Measurements from ENCODE around the gene LTO1. TPM values are rescaled to one million over a fixed set of nuclear protein-coding genes. Genes with fewer than 3 reads are reported as not detected.

The LTO1 gene
- total RNA-seq, 4 donors from 2014 or later, result 23.5 to 40.0 (median 26.9) TPM

DNA sequence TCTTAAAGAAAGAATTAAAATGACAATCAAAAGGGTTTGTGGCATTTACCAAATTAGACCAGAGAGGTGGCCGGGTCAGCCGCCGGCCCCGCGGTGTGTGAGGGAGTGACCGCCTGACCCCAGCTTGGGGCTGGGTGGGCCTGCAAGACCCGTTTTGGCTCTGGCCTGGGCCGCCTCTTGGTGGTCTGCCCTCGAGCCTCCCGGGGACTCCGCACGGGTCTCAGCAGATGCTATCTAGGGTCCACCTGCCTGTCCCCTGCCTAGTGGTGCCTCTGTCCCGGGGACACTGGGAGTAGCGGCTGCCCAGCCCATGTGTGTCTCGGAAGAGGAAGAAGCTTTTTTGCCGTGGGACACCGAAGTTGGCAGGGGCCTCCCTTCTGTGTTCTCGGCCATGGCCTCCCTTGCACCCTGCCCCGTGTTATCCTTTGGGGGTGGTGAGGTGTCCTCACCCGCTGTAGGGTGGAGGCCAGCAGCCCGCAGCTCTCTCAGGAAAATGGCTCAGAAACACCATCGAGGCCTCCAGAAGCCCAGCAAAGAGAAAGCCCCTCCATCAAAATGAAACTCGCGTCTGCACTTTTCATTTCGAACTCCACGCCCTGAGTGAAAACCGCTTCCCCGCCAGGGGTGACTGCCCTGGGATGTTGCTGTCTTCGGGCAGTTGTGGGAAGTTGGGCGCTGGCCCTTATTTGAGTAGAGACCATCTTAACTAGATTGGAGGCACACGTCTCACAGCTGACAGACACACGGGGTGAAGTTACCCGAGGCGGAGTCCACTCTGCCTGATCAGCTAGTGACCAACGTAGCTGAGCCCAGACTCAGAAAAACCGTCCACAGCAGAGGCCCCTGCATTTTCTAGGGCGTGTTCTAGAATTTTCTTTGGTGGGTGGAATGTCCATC lies 26.2 kb downstream of the LTO1 start:
- no peaks in the 10 kb centered on the region for H3K27me3 ChIP-seq
- DNase-seq, result no peak
- H3K27ac ChIP-seq, result no peak overlapping the region
- H3K4me3 ChIP-seq (replicated peaks in 1 of 3), result no peak overlapping the region
- WGBS, 2 donors, result 90 to 92% methylated on average over 26 to 28 of the region's 37 CpGs
- peaks cover 45 to 49% of the 10 kb centered on the region in 2 donors for H3K36me3 ChIP-seq
- no peak for TF ChIP-seq POLR2A (IDR thresholded peaks at IDR 0.05)
- TF ChIP-seq, protein P1, sequence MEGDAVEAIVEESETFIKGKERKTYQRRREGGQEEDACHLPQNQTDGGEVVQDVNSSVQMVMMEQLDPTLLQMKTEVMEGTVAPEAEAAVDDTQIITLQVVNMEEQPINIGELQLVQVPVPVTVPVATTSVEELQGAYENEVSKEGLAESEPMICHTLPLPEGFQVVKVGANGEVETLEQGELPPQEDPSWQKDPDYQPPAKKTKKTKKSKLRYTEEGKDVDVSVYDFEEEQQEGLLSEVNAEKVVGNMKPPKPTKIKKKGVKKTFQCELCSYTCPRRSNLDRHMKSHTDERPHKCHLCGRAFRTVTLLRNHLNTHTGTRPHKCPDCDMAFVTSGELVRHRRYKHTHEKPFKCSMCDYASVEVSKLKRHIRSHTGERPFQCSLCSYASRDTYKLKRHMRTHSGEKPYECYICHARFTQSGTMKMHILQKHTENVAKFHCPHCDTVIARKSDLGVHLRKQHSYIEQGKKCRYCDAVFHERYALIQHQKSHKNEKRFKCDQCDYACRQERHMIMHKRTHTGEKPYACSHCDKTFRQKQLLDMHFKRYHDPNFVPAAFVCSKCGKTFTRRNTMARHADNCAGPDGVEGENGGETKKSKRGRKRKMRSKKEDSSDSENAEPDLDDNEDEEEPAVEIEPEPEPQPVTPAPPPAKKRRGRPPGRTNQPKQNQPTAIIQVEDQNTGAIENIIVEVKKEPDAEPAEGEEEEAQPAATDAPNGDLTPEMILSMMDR (IDR thresholded peaks at IDR 0.05), result no peak
- intact Hi-C loops (cut with DNase I), result no loop called here
- peaks cover 11% of the 10 kb centered on the region in 2 donors for H3K4me1 ChIP-seq
- H3K9me3 ChIP-seq, result no peaks in the 10 kb centered on the region

DNA sequence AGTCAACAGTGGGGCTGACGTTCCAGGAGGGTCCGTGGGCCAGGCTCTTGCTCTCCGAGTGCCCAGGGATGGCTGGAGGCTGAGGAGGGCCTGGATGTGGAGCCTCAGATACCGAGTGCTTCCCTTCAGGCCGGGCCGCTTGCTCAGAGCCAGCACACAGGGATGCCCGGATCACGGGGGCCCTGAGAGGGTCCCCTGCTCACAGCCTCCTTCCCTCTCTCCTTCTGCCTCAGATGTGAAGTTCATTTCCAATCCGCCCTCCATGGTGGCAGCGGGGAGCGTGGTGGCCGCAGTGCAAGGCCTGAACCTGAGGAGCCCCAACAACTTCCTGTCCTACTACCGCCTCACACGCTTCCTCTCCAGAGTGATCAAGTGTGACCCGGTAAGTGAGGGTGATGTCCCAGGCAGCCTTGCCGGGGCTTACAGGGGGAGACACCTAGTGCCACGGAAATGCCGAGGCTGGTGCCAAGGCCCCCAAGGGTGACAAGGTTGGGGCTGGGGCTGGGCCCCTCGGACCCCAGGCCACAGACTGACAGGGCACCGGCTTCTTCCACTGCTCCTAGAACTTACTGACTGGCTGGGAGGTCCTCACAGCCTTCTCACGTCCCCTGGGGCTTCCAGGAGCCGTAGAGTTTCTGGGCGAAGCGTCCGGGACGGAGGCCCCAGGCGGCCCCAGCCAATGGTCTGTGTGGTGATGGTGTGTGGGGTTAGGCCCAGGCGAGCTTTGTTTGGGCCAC lies 27.2 kb downstream of the LTO1 start:
- Histone ChIP-seq H3K4me1 (peaks cover 16 to 17% of the 10 kb centered on the region in 2 donors), H3K4me3 (replicated peaks in 1 of 3) (no peak overlapping the region), H3K27me3 (no peaks in the 10 kb centered on the region), H3K9me3 (no peaks in the 10 kb centered on the region), H3K36me3 (peaks cover 43 to 52% of the 10 kb centered on the region in 2 donors), H3K27ac (no peak overlapping the region)
- 81 to 82% methylated on average over 24 to 27 of the region's 28 CpGs for WGBS, 2 donors
- intact Hi-C loops (cut with DNase I), result no loop called here
- TF ChIP-seq POLR2A (IDR thresholded peaks at IDR 0.05), result no peak
- TF ChIP-seq, protein P1 (IDR thresholded peaks at IDR 0.05), result no peak
- DNase-seq, result no peak

DNA sequence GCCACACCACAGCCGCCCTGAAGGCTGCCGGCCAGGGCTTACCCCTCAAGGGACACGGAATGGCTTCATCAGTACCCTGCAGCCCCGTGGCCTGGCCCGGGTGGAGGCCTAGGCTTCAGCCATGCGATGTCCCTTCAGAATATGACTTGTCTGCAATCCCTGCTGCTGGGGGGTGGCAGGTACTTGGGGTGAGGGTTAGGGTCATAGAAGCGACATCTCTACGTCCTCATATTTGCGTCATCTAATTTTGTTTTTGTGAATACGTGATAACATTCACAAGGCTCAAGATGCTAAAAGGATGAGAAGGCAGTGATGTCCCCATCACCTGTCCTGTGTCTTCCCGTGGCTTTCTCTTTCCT lies 27.8 kb downstream of the LTO1 start:
- H3K36me3 ChIP-seq, result peaks cover 41 to 47% of the 10 kb centered on the region in 2 donors

DNA sequence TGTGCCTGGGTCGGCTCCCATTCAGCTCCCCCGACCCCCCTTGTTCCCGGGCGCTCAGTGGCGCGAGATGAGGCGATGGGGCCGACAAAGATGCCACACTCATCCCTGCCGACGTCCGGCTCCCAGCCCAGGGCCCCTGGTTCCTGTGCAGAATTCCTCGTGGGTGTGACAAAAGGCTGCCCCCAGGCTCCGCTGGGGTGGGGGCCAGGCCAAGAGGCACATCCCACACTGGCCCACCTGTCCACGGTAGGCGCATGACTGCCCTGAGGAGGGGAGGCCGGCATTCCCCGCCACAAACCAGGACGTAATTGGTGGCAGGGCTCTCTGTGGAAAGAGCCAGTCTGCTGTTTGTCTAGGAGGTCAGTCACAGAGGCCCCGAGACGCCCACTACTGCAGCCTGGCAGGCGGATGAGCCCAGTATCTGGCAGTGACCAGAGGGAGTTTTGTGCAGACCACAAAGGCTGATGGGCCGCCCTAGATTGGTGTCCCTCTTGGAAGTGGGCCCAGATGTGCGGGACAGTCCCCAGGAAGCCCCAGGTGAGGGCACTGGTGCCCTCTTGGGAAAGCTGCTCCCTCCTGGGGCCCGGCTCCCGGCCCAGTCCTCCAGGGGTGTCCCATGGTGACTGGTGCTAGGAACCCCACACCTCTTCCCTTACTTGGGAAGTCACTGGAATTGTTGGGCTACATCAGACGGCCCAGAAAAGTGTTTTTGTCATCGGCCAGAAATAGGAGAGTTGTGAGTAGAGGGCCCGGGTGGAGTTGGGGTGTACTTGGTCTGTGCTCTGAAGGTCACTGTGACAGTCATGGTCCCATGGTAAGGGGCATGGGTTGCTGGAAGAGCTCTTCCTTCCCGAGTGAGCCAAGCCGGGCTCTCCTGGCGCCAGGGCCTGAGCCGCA lies 28.4 kb downstream of the LTO1 start:
- TF ChIP-seq, protein P1 (IDR thresholded peaks at IDR 0.05), result no peak
- TF ChIP-seq POLR2A (IDR thresholded peaks at IDR 0.05), result no peak

More for the DNA sequence above, 27.8 kb downstream of the LTO1 start:
- Histone ChIP-seq H3K27me3 (no peaks in the 10 kb centered on the region), H3K4me1 (peaks cover 16 to 17% of the 10 kb centered on the region in 2 donors), H3K4me3 (replicated peaks in 1 of 3) (no peak overlapping the region), H3K9me3 (no peaks in the 10 kb centered on the region), H3K27ac (no peak overlapping the region)
- no peak for DNase-seq
- WGBS, 2 donors, result 93 to 95% methylated on average over 11 of the region's 11 CpGs
- intact Hi-C loops (cut with DNase I), result no loop called here
- no peak for TF ChIP-seq POLR2A (IDR thresholded peaks at IDR 0.05)
- TF ChIP-seq, protein P1 (IDR thresholded peaks at IDR 0.05), result no peak

More for the DNA sequence above, 28.4 kb downstream of the LTO1 start:
- peaks cover 35 to 41% of the 10 kb centered on the region in 2 donors for H3K36me3 ChIP-seq
- no peak for DNase-seq
- 77 to 91% methylated on average over 16 to 24 of the region's 32 CpGs for WGBS, 2 donors
- no peaks in the 10 kb centered on the region for H3K9me3 ChIP-seq
- no peak overlapping the region for H3K27ac ChIP-seq
- H3K4me1 ChIP-seq, result peaks cover 16 to 17% of the 10 kb centered on the region in 2 donors
- intact Hi-C loops (cut with DNase I), result no loop called here
- H3K27me3 ChIP-seq, result no peaks in the 10 kb centered on the region
- no peak overlapping the region for H3K4me3 ChIP-seq (replicated peaks in 1 of 3)
